H1 (cell line): Measurements from ENCODE around the gene ARRDC1. TPM values are rescaled to one million over a fixed set of nuclear protein-coding genes. Genes with fewer than 3 reads are reported as not detected.

Experiments used
- CTCF ChIA-PET: fragments of 300-600 bp; sonication (Branson Sonifier 250); formaldehyde crosslinking; loops from one replicate; lab custom pipeline; 2021; ENCODE audit not compliant: partially characterized antibody; lab: Charles Lee
- POLR2A ChIA-PET: fragments of 300-600 bp; sonication (Branson Sonifier 250); formaldehyde crosslinking; loops from one replicate; lab custom pipeline; 2021; ENCODE audit warnings: inconsistent platforms; ENCODE audit not compliant: partially characterized antibody; lab: Charles Lee
- DNase-seq, 2 experiments: peaks; one replicate each; pipeline versions ENCODE4 v3.0.0 to v3.0.0-alpha.2; 2010 to 2022; ENCODE audit warnings: low spot score in 2 of 2, low read depth in 1 of 2, mixed read lengths in 1 of 2
- FAIRE-seq: peaks from 2 replicates; lab custom pipeline; 2011; peaks lifted over from hg19 to GRCh38; lab: Jason Lieb, UNC
- H2AFZ ChIP-seq: 2 replicates; pipeline ENCODE4 v1.8.1; 2012; ENCODE audit warnings: low read length, inconsistent platforms
- H2AK5ac ChIP-seq: 2 replicates; pipeline ENCODE4 v1.6.1; 2013; ENCODE audit warnings: low read depth, low read length
- H2BK120ac ChIP-seq: replicated peaks from 2 replicates; pipeline ENCODE3; 2013; ENCODE audit warnings: low read depth, low read length, inconsistent platforms
- H2BK12ac ChIP-seq: 2 replicates; pipeline ENCODE4 v1.6.1; 2013; ENCODE audit warnings: low read depth, low read length
- H2BK15ac ChIP-seq: 2 replicates; pipeline ENCODE4 v1.6.1; 2013; ENCODE audit warnings: low read length
- H2BK20ac ChIP-seq: 2 replicates; pipeline ENCODE4 v1.6.1; 2013; ENCODE audit warnings: low read length
- H2BK5ac ChIP-seq: 2 replicates; pipeline ENCODE4 v1.6.1; 2013; ENCODE audit warnings: low read depth, low read length
- H3K14ac ChIP-seq: 2 replicates; pipeline ENCODE4 v1.6.1; 2013; ENCODE audit warnings: inconsistent platforms; ENCODE audit not compliant: insufficient read length
- H3K18ac ChIP-seq: 2 replicates; pipeline ENCODE4 v1.6.1; 2013; ENCODE audit warnings: low read length; ENCODE audit errors: extremely low read depth
- H3K23ac ChIP-seq: 2 replicates; pipeline ENCODE4 v1.6.1; 2013; ENCODE audit warnings: inconsistent platforms; ENCODE audit not compliant: insufficient read length
- H3K23me2 ChIP-seq: 2 replicates; pipeline ENCODE4 v1.6.1; 2013; ENCODE audit warnings: low read depth, low read length
- H3K27ac ChIP-seq: 2 replicates; pipeline ENCODE4 v1.6.1; 2011; ENCODE audit warnings: low read depth, low read length, inconsistent platforms
- H3K27me3 ChIP-seq, 4 experiments: replicated peaks in 1 of 4; 1 replicate in 1 of 4; 2 replicates in 3 of 4; pipeline versions ENCODE4 v1.6.1 to v1.8.1; 2011 to 2013; ENCODE audit warnings: low read length in 3 of 4, mild to moderate bottlenecking in 3 of 4, inconsistent platforms in 2 of 4, mixed read lengths in 2 of 4, moderate library complexity in 1 of 4; ENCODE audit not compliant: control insufficient read depth in 3 of 4, insufficient read depth in 3 of 4; ENCODE audit errors: extremely low read depth in 1 of 4
- H3K36me3 ChIP-seq, 4 experiments: 2 replicates each; pipeline versions ENCODE4 v1.6.1 to v1.8.1; 2011 to 2013; ENCODE audit warnings: mild to moderate bottlenecking in 4 of 4, low read length in 3 of 4, moderate library complexity in 2 of 4, control low read depth in 1 of 4, inconsistent platforms in 1 of 4; ENCODE audit not compliant: insufficient read depth in 4 of 4, control insufficient read depth in 2 of 4
- H3K4ac ChIP-seq: replicated peaks from 2 replicates; pipeline ENCODE3; 2013; ENCODE audit warnings: low read length, low read depth, mixed read lengths, inconsistent platforms; ENCODE audit not compliant: insufficient read length
- H3K4me1 ChIP-seq, 4 experiments: replicated peaks in 1 of 4; 1 replicate in 1 of 4; 2 replicates in 3 of 4; pipeline versions ENCODE4 v1.6.1 to v1.8.1; 2011 to 2013; ENCODE audit warnings: low read length in 3 of 4, inconsistent platforms in 2 of 4, mixed read lengths in 1 of 4; ENCODE audit not compliant: insufficient read depth in 4 of 4, control insufficient read depth in 3 of 4
- H3K4me2 ChIP-seq, 2 experiments: 2 replicates each; pipeline versions ENCODE4 v1.6.1 to v1.8.1; 2011 to 2013; ENCODE audit warnings: low read depth in 2 of 2, low read length in 2 of 2, control low read depth in 1 of 2, inconsistent platforms in 1 of 2, mild to moderate bottlenecking in 1 of 2; ENCODE audit not compliant: insufficient read depth in 1 of 2
- H3K4me3 ChIP-seq, 4 experiments: fragments of 200-600, 300-600 bp in 1 of 4; sonication (generic), shearing (Covaris generic), sonication (Bioruptor Twin) in 1 of 4; 2 replicates each; pipeline versions ENCODE4 v1.5.1 to v1.8.1; 2011 to 2016; ENCODE audit warnings: low read length in 4 of 4, low read depth in 3 of 4, control low read depth in 2 of 4, inconsistent platforms in 2 of 4, mild to moderate bottlenecking in 2 of 4, mixed read lengths in 1 of 4, moderate library complexity in 1 of 4; ENCODE audit not compliant: insufficient read depth in 2 of 4; ENCODE audit errors: extremely low read depth in 1 of 4
- H3K56ac ChIP-seq: replicated peaks from 2 replicates; pipeline ENCODE3; 2013; ENCODE audit warnings: low read depth, mild to moderate bottlenecking, mixed read lengths, low read length, inconsistent platforms; ENCODE audit not compliant: insufficient read length
- H3K79me1 ChIP-seq: 2 replicates; pipeline ENCODE4 v1.6.1; 2013; ENCODE audit warnings: low read depth, low read length, control low read depth
- H3K79me2 ChIP-seq, 2 experiments: 2 replicates each; pipeline versions ENCODE4 v1.6.1 to v1.8.1; 2012 to 2013; ENCODE audit warnings: low read length in 2 of 2, mild to moderate bottlenecking in 2 of 2, inconsistent platforms in 1 of 2; ENCODE audit not compliant: insufficient read depth in 2 of 2, control insufficient read depth in 1 of 2
- H3K9ac ChIP-seq, 4 experiments: replicated peaks in 1 of 4; 1 replicate in 1 of 4; 2 replicates in 3 of 4; pipeline versions ENCODE4 v1.6.1 to v1.8.1; 2011 to 2013; ENCODE audit warnings: low read depth in 3 of 4, low read length in 3 of 4, control low read depth in 2 of 4, mild to moderate bottlenecking in 2 of 4, moderate library complexity in 2 of 4, inconsistent platforms in 1 of 4; ENCODE audit errors: extremely low read depth in 1 of 4
- H3K9me3 ChIP-seq, 2 experiments: 2 replicates each; pipeline versions ENCODE4 v1.6.1 to v1.8.1; 2012 to 2013; ENCODE audit warnings: mild to moderate bottlenecking in 2 of 2, moderate library complexity in 2 of 2, control low read depth in 1 of 2, inconsistent platforms in 1 of 2, low read depth in 1 of 2, low read length in 1 of 2, mixed read lengths in 1 of 2; ENCODE audit not compliant: insufficient read depth in 2 of 2
- H4K20me1 ChIP-seq, 2 experiments: replicated peaks in 1 of 2; 2 replicates each; pipeline versions ENCODE3 to v1.8.1; 2011 to 2013; ENCODE audit warnings: inconsistent platforms in 2 of 2, low read length in 2 of 2, mild to moderate bottlenecking in 1 of 2; ENCODE audit not compliant: insufficient read depth in 2 of 2, control insufficient read depth in 1 of 2
- H4K5ac ChIP-seq: 2 replicates; pipeline ENCODE4 v1.6.1; 2013; ENCODE audit warnings: low read length, low read depth, mixed read lengths, inconsistent platforms; ENCODE audit not compliant: insufficient read length
- H4K8ac ChIP-seq: 2 replicates; pipeline ENCODE4 v1.8.0; 2013; ENCODE audit warnings: mild to moderate bottlenecking, moderate library complexity, low read length, inconsistent platforms; ENCODE audit not compliant: insufficient read depth; ENCODE audit errors: extremely low read depth
- H4K91ac ChIP-seq: replicated peaks from 2 replicates; pipeline ENCODE3; 2013; ENCODE audit warnings: low read length, mixed read lengths, inconsistent platforms; ENCODE audit not compliant: insufficient read length
- GTF2F1 ChIP-seq: IDR thresholded peaks from 2 replicates; pipeline ENCODE4 v1.6.1; 2012; ENCODE audit warnings: low read depth, low read length, improper control_type of control experiment, borderline replicate concordance
- KDM4A ChIP-seq: IDR thresholded peaks from one replicate; pipeline ENCODE4 v1.7.1; 2012; ENCODE audit warnings: low read depth, mild to moderate bottlenecking, moderate library complexity, low read length, inconsistent platforms; ENCODE audit not compliant: severe bottlenecking
- RFX5 ChIP-seq: IDR thresholded peaks from 2 replicates; pipeline ENCODE4 v1.6.1; 2011; ENCODE audit warnings: low read depth, low read length, improper control_type of control experiment, borderline replicate concordance
- RXRA ChIP-seq: IDR thresholded peaks from 2 replicates; pipeline ENCODE4 v1.6.1; 2011; ENCODE audit warnings: low read depth, mild to moderate bottlenecking, low read length, moderate library complexity; ENCODE audit not compliant: insufficient read depth
- WGBS, 2 experiments: shearing (Covaris generic) in 1 of 2; methylation state at CpG; one replicate each; pipeline versions ENCODE4 v1.1.6 to v1.1.7; 2013 to 2015; ENCODE audit warnings: low lambda C conversion rate in 2 of 2, mixed read lengths in 2 of 2, inconsistent platforms in 1 of 2, low coverage in 1 of 2, missing lambda C conversion rate in 1 of 2; ENCODE audit not compliant: insufficient replicate concordance in 2 of 2, insufficient coverage in 1 of 2, insufficient read length in 1 of 2; ENCODE audit errors: extremely low coverage in 1 of 2, missing lambda C conversion rate in 1 of 2; 5-methylcytosine and 5-hydroxymethylcytosine counted together
- polyA plus RNA-seq, 7 experiments: library from polyadenylated mRNA; depleted of rRNA in 3 of 7; stranded (reverse) in 5 of 7; unstranded in 2 of 7; fragments of >200 nt in 5 of 7; fragments of 200-250 nt in 2 of 7; gene quantifications; 1 replicate in 5 of 7; 2 replicates in 1 of 7; 4 replicates in 1 of 7; pipeline versions ENCODE4 v1.2.1 to v1.2.3, GENCODE V29; 2011 to 2013; ENCODE audit warnings: missing spikeins in 2 of 7, mixed read lengths in 2 of 7
- total RNA-seq: library from RNA; stranded (reverse); fragmentation: NEBNext Ultra II Directional; extraction: Animal tissue kit (Norgen Biotek cat#: 25700); gene quantifications from 2 replicates; pipeline ENCODE4 v1.2.1, GENCODE V29; 2021

Gene ARRDC1
- total and polyA plus RNA-seq, 2 of the 8 experiments (the other 6 are each of a cell fraction or from before 2014, with no cell fraction given): 22.0 to 58.4 TPM

DNA sequence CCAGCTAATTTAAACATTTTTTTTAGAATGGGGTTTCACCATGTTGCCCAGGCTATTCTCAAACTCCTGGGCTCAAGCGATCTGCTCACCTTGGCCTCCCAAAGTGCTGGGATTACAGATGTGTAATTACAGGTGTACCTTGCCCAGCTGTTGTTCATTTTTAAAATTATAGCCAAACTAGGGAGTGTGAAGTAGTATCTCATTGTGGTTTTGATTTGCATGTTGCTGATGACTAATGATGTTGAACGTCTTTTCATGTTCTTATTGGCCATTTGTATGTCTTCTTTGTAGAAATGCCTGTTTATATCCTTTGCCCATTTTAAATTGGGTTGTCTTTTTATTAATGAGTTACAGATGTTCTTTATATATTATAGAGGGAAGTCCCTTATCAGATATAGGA lies 44.8 kb downstream of the ARRDC1 start:
- ChIA-PET CTCF (no interaction called here), POLR2A (interaction anchor here (1.0 kb wide), 1 partner anchor 17 kb away, joined by 3 read pairs; no protein-coding TSS in a partner anchor)
- Histone ChIP-seq H3K27me3 (no peaks in the 10 kb centered on the region), H3K79me1 (peaks cover 21% of the 10 kb centered on the region), H3K36me3 (peaks cover 0 to 14% (median under 1%) of the 10 kb centered on the region in 4 experiments; a peak in 2 of 8 replicates), H2BK15ac (no peak overlapping the region), H3K9me3 (0 out of 4 replicates have a peak, but pooled peaks cover 0 to 2% of the 10 kb centered on the region in 2 experiments), H3K23ac (no peak overlapping the region), H3K56ac (no peak overlapping the region), H3K18ac (no peak overlapping the region), H2BK20ac (no peak overlapping the region), H2AK5ac (no peak overlapping the region), H3K27ac (no peak overlapping the region), H3K4me3 (no peak overlapping the region), H3K4me1 (peaks cover 0 to 6% (median 2%) of the 10 kb centered on the region in 4 experiments; a peak in 3 of 7 replicates), H2BK12ac (no peak overlapping the region), H3K14ac (no peak overlapping the region), H2BK120ac (no peak overlapping the region), H4K91ac (no peak overlapping the region), H4K20me1 (peaks cover 12 to 18% of the 10 kb centered on the region in 2 experiments), H2BK5ac (no peak overlapping the region), H3K9ac (no peak overlapping the region), H4K5ac (no peak overlapping the region), H3K23me2 (no peaks in the 10 kb centered on the region), H2AFZ (no peak overlapping the region), H4K8ac (no peak overlapping the region), H3K79me2 (peaks cover 3 to 92% of the 10 kb centered on the region in 2 experiments), H3K4me2 (no peak overlapping the region), H3K4ac (no peak overlapping the region)
- FAIRE-seq (no peak), DNase-seq (no peak)
- WGBS, 2 experiments: 98% methylated on average over 2 of the region's 2 CpGs; no CpG with 5 or more reads in 1 of the 2 experiments
- TF ChIP-seq GTF2F1: no peak
- no peak for TF ChIP-seq RFX5
- no peak for TF ChIP-seq KDM4A
- TF ChIP-seq RXRA: no peak
